ENCODE measurements around the gene QARS1.

QARS1 gene

DNA sequence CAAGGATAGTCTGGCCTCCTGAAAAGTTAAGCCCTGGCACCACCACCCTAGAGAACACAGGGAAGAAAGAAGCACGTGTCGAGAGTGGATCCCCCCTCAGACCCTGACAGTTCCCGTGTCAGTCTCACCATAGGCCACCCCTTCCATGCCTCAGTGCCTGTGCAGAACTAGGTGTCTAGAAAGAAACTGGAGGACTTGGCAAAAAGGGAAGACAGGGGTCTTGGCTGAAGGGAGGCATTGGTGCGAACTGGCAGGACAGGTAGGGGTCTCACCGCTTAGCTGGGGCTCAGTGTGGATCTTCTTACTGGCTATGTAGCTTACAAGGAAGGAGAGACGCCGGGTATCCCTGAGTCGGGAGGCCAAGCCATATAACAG is 518 bp downstream of the QARS1 start:
- TF ChIP-seq EZH2phosphoT487 (IDR thresholded peaks at IDR 0.05; ENCODE audit: borderline replicate concordance, low read length), result no peak
- peak overlapping the region; percentile 85 for H3K4me3 ChIP-seq (ENCODE audit: low read length)
- H3K27me3 ChIP-seq (ENCODE audit: control insufficient read depth, low read length), result no peaks in the 10 kb centered on the region
- H4K20me1 ChIP-seq (ENCODE audit: control insufficient read depth, insufficient read depth, low read depth, low read length), result no peaks in the 10 kb centered on the region
- no peaks in the 10 kb centered on the region for H3K9me3 ChIP-seq (ENCODE audit: control insufficient read depth, insufficient read depth, low read length)
- H3K27ac ChIP-seq (ENCODE audit: low read depth, low read length), result peak overlapping the region; percentile 64
- no peaks in the 10 kb centered on the region for H3K9me2 ChIP-seq (replicated peaks; ENCODE audit: control insufficient read depth, low read length)
- H3K79me2 ChIP-seq (ENCODE audit: control insufficient read depth, low read length), result peaks cover 29% of the 10 kb centered on the region
- peaks cover 21% of the 10 kb centered on the region for H3K4me1 ChIP-seq (ENCODE audit: control insufficient read depth, low read length)
- peaks cover 4% of the 10 kb centered on the region; the same call in 1 of the 2 replicates for H3F3A ChIP-seq (ENCODE audit: control insufficient read depth, insufficient read depth)
- H3K4me2 ChIP-seq (ENCODE audit: low read length), result peak overlapping the region; percentile 96
- H3K36me3 ChIP-seq (ENCODE audit: control insufficient read depth, low read length), result peaks cover 67% of the 10 kb centered on the region

DNA sequence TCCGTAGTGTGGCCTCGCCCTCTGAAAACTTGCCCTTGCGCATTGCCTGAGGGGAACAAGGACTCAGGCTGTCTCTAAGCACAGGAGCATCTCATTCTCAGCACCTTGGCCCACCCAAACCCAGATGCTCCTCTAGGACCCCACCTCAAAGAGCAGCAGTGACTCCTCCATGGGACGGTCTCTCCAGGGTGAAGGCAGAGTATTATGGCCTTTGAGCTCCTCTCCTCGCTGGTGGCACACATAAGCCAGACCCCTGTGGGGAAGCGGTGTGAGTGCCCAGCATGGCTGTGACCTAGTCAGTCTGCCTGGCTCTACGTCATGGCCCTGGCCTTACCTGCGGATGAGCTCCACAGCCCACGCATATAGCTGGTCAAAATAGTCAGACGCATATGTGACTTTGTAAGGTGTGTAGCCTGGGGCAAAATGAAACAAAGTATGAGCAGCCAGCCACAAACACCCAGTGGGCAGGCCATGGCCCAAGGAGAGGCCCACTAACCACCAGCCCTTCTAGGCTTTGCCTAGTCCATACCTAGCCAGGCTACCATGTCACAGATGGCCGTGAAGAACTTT is 4.4 kb downstream of the QARS1 start:
- Histone ChIP-seq H3K27me3 (ENCODE audit: control insufficient read depth, low read length) (no peaks in the 10 kb centered on the region), H3K4me3 (ENCODE audit: low read length) (no peak overlapping the region), H3K4me2 (ENCODE audit: low read length) (no peak overlapping the region), H3K9me3 (ENCODE audit: control insufficient read depth, insufficient read depth, low read length) (no peaks in the 10 kb centered on the region), H3F3A (ENCODE audit: control insufficient read depth, insufficient read depth) (no peaks in the 10 kb centered on the region), H3K9me2 (replicated peaks; ENCODE audit: control insufficient read depth, low read length) (no peaks in the 10 kb centered on the region), H3K4me1 (ENCODE audit: control insufficient read depth, low read length) (peaks cover 15% of the 10 kb centered on the region), H3K79me2 (ENCODE audit: control insufficient read depth, low read length) (peaks cover 28% of the 10 kb centered on the region), H3K36me3 (ENCODE audit: control insufficient read depth, low read length) (peaks cover 80% of the 10 kb centered on the region), H4K20me1 (ENCODE audit: control insufficient read depth, insufficient read depth, low read depth, low read length) (no peaks in the 10 kb centered on the region), H3K27ac (ENCODE audit: low read depth, low read length) (no peak overlapping the region)
- TF ChIP-seq EZH2phosphoT487 (IDR thresholded peaks at IDR 0.05; ENCODE audit: borderline replicate concordance, low read length), result no peak
- TF ChIP-seq, protein P1, sequence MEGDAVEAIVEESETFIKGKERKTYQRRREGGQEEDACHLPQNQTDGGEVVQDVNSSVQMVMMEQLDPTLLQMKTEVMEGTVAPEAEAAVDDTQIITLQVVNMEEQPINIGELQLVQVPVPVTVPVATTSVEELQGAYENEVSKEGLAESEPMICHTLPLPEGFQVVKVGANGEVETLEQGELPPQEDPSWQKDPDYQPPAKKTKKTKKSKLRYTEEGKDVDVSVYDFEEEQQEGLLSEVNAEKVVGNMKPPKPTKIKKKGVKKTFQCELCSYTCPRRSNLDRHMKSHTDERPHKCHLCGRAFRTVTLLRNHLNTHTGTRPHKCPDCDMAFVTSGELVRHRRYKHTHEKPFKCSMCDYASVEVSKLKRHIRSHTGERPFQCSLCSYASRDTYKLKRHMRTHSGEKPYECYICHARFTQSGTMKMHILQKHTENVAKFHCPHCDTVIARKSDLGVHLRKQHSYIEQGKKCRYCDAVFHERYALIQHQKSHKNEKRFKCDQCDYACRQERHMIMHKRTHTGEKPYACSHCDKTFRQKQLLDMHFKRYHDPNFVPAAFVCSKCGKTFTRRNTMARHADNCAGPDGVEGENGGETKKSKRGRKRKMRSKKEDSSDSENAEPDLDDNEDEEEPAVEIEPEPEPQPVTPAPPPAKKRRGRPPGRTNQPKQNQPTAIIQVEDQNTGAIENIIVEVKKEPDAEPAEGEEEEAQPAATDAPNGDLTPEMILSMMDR (IDR thresholded peaks at IDR 0.05; ENCODE audit: low read depth, low read length, poor library complexity, severe bottlenecking), result no peak

DNA sequence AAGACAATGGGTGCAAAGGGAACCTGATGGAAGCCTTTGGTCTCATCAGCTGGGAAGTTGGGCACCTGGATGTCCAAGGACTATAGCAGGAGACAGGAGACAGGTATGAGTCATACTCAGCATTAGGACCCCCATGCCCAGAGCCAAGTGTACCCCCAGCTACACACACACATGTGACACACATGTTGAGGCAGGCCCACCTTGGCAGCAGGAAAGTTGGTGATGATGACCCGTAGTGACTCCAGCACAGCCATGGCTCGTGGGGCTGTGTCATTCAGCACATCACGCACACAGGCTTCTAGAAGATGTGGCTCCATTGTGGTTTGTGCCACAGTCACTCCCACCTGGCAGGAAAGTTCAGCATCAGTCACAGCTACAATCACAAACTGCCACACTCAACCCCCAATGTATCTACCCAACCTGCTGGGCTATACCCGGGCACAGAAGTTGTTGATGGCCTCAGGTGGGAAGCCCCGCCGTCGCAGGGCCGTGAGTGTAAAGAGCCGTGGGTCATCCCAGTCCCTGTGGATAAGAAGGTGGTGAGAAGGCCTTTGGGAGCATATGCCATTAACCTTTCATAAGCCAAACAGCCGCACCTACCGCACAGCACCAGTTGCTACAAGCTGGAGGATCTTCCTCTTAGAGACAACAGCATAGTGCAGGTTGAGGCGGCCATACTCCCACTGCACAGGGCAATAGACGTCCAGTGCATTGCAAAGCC is 5.5 kb downstream of the QARS1 start:
- Histone ChIP-seq H3K9me2 (replicated peaks; ENCODE audit: control insufficient read depth, low read length) (no peaks in the 10 kb centered on the region), H3K27ac (ENCODE audit: low read depth, low read length) (no peak overlapping the region), H3K4me3 (ENCODE audit: low read length) (no peak overlapping the region), H3K36me3 (ENCODE audit: control insufficient read depth, low read length) (peaks cover 75% of the 10 kb centered on the region), H3K27me3 (ENCODE audit: control insufficient read depth, low read length) (no peaks in the 10 kb centered on the region), H3K4me2 (ENCODE audit: low read length) (no peak overlapping the region), H3K9me3 (ENCODE audit: control insufficient read depth, insufficient read depth, low read length) (no peaks in the 10 kb centered on the region), H3F3A (ENCODE audit: control insufficient read depth, insufficient read depth) (peaks cover 3% of the 10 kb centered on the region; the same call in 1 of the 2 replicates), H3K79me2 (ENCODE audit: control insufficient read depth, low read length) (peaks cover 19% of the 10 kb centered on the region), H4K20me1 (ENCODE audit: control insufficient read depth, insufficient read depth, low read depth, low read length) (no peaks in the 10 kb centered on the region), H3K4me1 (ENCODE audit: control insufficient read depth, low read length) (peaks cover 19% of the 10 kb centered on the region)
- TF ChIP-seq, protein P1 (IDR thresholded peaks at IDR 0.05; ENCODE audit: low read depth, low read length, poor library complexity, severe bottlenecking), result no peak

DNA sequence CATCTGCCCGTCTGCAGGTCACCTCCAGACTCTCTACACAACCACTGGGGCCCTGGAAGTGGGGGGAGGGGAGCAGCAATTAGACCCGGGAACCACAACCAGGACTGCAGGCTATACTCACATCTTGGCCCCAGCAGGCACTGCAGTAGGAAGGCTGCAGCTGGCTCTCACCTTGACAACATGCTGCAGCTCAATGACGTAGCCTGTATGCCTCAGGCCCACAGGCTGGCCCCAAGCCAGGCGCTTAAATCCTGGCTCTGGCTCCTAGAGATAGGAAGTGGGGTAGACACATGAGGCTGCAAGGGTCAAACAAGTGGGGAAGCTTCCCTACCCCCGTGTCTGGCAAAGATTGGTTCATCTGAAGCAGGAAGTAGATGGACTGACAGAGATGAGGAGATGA is 6.1 kb downstream of the QARS1 start:
- Histone ChIP-seq H3K4me2 (ENCODE audit: low read length) (no peak overlapping the region), H3F3A (ENCODE audit: control insufficient read depth, insufficient read depth) (peaks cover 3% of the 10 kb centered on the region; the same call in 1 of the 2 replicates), H3K36me3 (ENCODE audit: control insufficient read depth, low read length) (peaks cover 73% of the 10 kb centered on the region), H3K4me3 (ENCODE audit: low read length) (no peak overlapping the region), H3K9me3 (ENCODE audit: control insufficient read depth, insufficient read depth, low read length) (no peaks in the 10 kb centered on the region), H3K4me1 (ENCODE audit: control insufficient read depth, low read length) (peaks cover 13% of the 10 kb centered on the region), H3K27me3 (ENCODE audit: control insufficient read depth, low read length) (no peaks in the 10 kb centered on the region), H3K79me2 (ENCODE audit: control insufficient read depth, low read length) (peaks cover 13% of the 10 kb centered on the region), H3K27ac (ENCODE audit: low read depth, low read length) (no peak overlapping the region), H4K20me1 (ENCODE audit: control insufficient read depth, insufficient read depth, low read depth, low read length) (no peaks in the 10 kb centered on the region), H3K9me2 (replicated peaks; ENCODE audit: control insufficient read depth, low read length) (no peaks in the 10 kb centered on the region)
- TF ChIP-seq, protein P1 (IDR thresholded peaks at IDR 0.05; ENCODE audit: low read depth, low read length, poor library complexity, severe bottlenecking), result no peak
- TF ChIP-seq EZH2phosphoT487 (IDR thresholded peaks at IDR 0.05; ENCODE audit: borderline replicate concordance, low read length), result no peak

Measured in DOHH2 (cell line).